ENCODE data around the gene HMGCLL1.

HMGCLL1 gene

GRCh38 chr6:55578537-55579363 lies at the start of gene HMGCLL1:
TSS of gene HMGCLL1 (minus strand) at chr6:55579192. CDS start at chr6:55579055, 137 bp downstream.
- DNase-seq: no peak

DNA sequence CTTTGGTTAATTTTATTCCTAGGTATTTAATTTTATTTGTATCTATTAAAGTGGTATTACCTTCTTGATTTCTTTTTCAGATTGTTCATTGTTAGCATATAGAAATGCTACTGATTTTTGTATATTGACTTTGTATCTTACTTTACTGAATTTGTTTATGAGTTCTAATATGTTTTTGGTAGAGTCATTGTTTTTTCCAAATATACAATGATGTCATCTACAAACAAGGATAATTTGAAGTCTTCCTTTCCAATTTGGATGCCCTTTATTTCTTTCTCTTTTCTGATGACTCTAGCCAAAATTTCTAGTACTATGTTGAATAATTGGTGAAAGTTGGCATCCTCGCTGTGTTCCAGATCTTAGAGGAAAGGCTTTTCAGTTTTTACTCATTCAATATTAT lies 43.0 kb upstream of the HMGCLL1 start:
- no peak for DNase-seq

DNA sequence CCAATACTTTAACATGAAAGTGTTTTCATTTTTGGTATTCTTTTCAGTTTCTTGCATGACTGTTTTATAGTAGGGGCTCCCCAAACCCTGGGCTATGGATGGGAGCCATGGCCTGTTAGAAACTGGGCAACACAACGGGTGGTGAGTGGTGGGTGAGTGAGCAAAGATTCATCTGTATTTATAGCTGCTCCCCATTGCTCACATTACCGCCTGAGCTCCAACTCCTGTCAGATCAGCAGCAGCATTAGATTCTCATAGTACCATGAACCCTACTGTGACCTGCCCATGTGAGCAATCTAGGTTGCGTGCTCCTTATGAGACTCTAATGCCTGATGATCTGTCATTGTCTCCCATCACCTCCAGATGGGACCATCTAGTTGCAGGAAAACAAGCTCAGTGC lies 42.3 kb upstream of the HMGCLL1 start:
- DNase-seq: no peak

DNA sequence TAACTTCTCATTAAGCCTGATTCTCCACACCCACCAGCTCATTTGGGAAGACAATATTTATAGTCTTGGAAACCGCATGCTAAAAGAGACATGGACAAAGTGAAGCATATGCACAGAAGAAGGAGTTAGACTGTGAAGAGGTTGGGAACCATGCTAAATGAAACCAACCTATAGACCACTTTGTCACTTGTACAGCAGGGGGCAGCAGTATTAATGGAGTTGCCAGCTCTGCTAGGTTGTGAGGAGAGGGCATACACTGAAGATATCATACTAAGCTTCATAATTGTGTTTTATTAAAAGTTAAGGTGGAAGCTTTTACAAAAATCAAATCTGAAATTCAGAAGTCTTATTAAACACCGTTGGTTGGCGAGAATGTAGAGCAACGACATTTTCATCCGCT lies 38.3 kb upstream of the HMGCLL1 start:
- DNase-seq: peak; percentile 4

GRCh38 chr6:55604021-55604420 lies 25.0 kb upstream of the HMGCLL1 start:
- no peak for DNase-seq

DNA sequence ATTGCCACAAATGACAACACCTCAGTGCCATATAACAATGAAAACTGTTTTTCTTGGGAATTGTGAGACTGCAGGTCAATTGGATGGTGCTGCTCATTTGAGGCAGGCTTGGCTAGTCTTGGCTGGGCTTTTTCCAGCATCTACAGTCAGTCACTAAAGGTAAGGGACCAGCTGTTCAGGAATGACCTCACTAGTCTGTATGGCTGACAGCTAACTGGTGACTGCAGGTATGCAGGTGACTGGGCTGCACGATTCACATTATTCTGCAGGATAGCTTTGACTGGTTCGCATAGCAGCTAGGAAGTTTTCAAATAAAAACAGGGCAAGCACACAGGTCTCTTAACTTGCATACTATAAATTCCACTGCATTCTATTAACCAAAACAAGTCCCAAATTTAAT lies 22.1 kb upstream of the HMGCLL1 start:
- DNase-seq: no peak

DNA sequence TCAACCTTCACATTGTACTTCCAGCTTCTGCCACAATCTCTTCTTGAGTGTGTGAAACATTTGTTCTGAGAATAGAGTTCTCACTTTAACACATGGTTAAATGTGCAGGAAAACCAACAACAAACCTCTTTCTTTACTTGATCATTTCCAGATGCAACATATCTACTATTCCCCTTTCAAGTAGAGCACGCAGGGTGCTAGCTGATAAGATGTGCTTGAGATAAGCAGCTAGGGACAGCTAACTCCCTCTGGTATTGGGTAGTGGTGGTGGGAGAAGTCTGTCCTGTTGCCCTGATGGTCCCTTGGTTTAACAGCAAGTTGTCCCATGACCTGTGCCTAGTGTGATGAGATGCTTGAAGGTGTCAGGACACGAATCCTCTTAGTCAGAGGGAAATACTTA lies 15.4 kb upstream of the HMGCLL1 start:
- no peak for DNase-seq

DNA sequence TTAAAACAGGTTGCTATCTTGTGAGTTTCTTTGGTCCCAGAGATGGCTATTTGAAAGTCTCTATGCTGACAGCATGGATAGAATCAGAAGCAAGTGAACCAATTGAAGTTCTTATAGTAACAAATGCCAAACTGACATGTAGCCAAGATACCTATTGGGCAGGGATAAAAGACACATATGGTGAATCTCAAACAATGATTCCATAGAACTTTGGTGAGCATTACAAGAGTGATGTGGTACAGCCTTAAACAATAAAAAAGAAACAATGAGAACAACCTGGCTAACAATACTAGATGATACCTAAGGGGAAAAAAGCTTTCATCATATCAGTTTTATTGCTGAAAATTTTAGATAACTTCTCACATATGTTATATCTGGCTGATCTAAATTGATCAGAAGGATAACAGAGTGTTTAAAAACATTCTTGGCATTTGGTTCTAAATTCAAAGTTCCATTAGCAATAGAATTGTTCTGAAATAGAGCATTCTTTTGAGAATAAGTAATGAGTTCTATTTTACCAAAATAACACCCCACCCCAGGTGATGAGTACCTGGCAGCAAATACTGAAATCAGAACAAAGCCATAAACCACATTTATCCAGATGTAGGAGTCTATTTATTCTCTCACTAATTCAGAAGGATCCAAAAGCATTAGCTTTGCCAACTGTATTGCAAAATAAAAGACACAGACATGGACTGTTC lies 5.8 kb upstream of the HMGCLL1 start:
- no peak for DNase-seq

- no peak for DNase-seq
Measured at GRCh38 chr6:55576811-55577210, 2.2 kb downstream of the HMGCLL1 start.

GRCh38 chr6:55574556-55574955 lies 4.4 kb downstream of the HMGCLL1 start:
- no peak for DNase-seq

DNA sequence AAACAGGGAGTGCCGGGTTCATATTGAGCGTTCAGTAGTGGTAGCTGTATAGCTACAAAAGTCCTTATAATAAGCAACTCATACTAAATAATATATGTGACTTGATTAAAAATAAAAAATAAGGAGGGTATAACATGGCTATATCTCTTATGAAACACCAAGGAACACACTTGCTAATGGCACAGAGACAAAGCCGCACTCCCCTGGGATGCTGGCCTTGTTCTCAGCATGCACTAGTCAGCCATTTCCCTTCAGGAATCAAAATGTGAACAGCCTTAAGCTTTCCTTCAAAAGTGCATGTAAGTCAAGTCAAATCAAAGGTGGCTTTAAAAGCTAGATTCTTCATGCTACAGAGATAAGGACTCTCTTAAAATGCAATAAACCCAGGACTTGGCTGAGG lies 9.4 kb downstream of the HMGCLL1 start:
- DNase-seq: no peak

GRCh38 chr6:55568808-55569439 lies 10.1 kb downstream of the HMGCLL1 start:
- DNase-seq: no peak

DNA sequence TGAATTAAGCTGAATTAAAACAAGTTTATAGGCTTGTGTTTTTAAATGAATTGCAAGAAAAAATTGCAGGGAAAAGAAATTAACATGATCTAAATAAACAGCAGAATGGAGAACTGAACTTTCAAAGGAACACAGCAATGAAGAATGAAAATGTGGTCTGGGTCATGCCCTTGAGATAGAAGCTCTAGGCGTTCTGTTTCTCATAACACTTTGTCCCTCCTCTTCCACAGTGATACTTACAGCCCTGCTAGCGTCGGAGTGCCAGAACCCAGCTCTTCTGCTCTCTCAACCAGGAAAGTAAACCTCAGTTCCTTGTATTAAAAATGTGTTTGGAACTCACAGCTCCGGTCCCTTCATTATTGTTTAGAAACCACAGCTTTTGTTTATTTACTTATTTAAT lies 11.4 kb downstream of the HMGCLL1 start:
- DNase-seq: no peak

DNA sequence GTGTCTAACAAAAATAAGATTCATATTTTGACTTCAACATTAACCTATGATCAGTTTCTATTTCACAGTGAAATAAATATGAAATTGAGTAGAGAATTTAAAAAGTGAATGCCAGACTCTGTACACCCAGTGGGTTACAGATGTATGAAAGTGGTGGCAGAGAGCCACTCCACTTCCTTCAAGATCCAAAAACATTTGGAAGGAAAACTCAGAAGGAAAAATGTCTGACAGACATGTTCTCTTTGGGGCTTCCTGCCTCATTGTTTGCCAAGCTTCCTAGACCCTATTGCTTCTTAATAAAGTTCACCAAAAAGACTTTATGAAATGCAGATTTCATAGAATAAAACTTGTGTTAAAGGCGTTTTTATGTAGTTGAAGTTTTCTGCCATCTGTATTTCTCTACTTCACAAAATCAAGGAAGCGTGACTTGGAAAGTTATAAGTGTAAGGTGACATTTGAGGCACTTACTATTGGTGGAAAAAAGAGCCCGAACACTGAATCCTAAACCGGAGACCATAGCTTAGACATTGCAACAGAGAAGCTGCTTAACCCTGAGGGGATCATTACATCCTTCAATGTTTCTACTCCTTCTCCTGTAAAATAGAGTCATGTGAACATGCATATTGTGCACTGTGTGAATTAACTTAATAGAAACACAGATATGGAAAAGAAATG lies 12.8 kb downstream of the HMGCLL1 start:
- DNase-seq: no peak

DNA sequence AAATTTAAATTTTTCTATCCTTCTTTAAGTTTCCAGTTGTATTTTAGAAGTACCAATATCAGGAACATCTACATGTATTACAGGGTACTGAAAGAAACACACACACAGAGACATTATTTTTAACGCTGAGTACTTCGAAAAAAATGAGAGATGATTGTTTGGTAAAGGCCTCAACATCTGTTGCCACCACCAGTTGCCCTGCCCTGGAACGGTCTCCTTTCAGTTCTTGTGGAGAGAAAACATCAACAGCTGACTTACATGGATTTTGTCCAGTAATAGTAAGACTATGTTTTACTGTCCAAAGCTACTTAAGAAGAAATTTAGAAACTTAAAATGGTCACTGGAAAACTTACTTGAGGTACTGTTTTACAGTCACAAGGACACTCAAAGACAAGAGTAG lies 16.7 kb downstream of the HMGCLL1 start:
- no peak for DNase-seq

GRCh38 chr6:55560290-55560885 lies 18.6 kb downstream of the HMGCLL1 start:
- DNase-seq: no peak

DNA sequence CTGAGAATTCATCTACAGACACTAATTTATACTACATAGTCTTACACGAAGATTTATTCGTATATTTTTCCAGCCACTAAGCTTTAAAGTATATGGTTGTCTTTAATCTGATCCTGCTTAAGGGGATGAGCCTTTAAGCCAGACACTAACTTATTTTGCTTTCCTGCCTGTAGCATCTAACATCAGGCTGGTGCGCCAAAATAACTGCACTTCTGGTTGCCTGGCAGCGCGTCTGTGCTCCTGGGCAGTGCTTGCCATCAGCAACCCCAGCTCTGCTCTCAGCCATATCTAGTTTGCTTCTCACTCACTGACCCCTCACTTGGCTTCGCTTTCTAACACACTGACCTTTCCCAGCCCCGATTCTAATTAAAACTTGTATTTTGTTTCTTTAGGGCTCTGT lies 21.8 kb downstream of the HMGCLL1 start:
- DNase-seq: no peak

DNA sequence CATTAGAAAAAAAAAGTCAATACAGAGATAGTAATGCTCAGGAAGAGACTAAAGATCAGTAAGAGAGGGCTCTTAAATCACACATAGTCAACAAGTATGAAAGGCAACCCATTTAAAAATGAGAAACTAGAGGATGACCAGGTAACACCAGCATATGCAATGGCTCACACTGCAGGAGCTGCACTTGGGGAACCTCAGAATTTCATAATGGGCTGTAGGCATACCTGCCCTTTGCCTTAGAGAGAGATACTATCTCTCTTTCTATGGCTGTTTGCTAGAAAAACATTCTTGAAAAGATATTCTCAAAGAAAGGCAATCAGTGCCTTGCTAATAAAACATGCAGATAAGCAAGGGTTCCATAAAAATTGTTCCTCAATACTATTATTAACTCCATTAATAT lies 33.2 kb downstream of the HMGCLL1 start:
- DNase-seq: no peak

GRCh38 chr6:55543633-55544309 lies 35.2 kb downstream of the HMGCLL1 start:
- DNase-seq: no peak

- DNase-seq: no peak
Measured at GRCh38 chr6:55541024-55541423, 38.0 kb downstream of the HMGCLL1 start.

- no peak for DNase-seq
Measured at GRCh38 chr6:55536391-55536956, 42.5 kb downstream of the HMGCLL1 start.

DNA sequence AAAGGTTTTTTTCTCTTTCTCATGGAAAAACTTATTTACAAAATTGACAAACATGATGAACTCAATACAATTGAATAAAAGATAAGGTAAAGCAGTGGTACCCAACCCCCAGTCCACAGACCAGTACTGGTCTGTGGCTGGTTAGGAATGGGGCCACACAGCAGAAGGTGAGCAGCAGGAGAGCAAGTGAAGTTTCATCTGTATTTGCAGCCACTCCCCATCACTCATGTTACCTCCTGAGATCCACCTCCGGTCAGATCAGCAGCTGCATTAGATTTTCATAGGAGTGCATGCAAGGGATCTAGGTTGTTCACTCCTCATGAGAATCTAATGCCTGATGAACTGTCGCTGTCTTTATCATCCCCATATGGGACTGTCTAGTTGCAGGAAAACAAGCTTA lies 47.5 kb downstream of the HMGCLL1 start:
- no peak for DNase-seq
